Stomach (tissue), 9 donors: Measurements from ENCODE around the gene LCE7A. TPM values are rescaled to one million over a fixed set of nuclear protein-coding genes. Genes with fewer than 3 reads are reported as not detected.

Source experiments
- DNase-seq, 2 donors: peaks; one replicate each; pipeline versions ENCODE4 v3.0.0 to v3.0.0-alpha.2; 2013 to 2019
- H3K27ac ChIP-seq, 5 donors: fragments of 200-600 bp in 4 of 5; sonication (generic) in 4 of 5; one replicate each; pipeline ENCODE4 v1.5.1; 2013 to 2019; ENCODE audit warnings: mild to moderate bottlenecking in 1 of 5, moderate library complexity in 1 of 5
- H3K27me3 ChIP-seq, 3 donors: fragments of 200-600 bp; sonication (generic); one replicate each; pipeline ENCODE4 v1.5.1; 2017 to 2019; ENCODE audit warnings: mixed run types in 1 of 3
- H3K36me3 ChIP-seq, 4 donors: fragments of 200-600 bp; sonication (generic); 1 replicate in 3 of 4; 2 replicates in 1 of 4; pipeline ENCODE4 v1.5.1; 2016 to 2019
- H3K4me1 ChIP-seq, 4 donors: fragments of 200-600 bp; sonication (generic); one replicate each; pipeline ENCODE4 v1.5.1; 2016 to 2019
- H3K4me3 ChIP-seq, 4 donors: fragments of 200-600 bp; sonication (generic) in 3 of 4; one replicate each; pipeline ENCODE4 v1.5.1; 2016 to 2019; ENCODE audit warnings: mild to moderate bottlenecking in 1 of 4
- H3K9me3 ChIP-seq, 4 donors: fragments of 200-600 bp; sonication (generic); one replicate each; pipeline ENCODE4 v1.5.1; 2016 to 2019
- EP300 ChIP-seq: sonication (generic); formaldehyde crosslinking; IDR thresholded peaks from one replicate; pipeline ENCODE4 v1.6.1; 2017; ENCODE audit warnings: antibody characterized with exemption
- POLR2A ChIP-seq, 4 donors: fragments of 450-650 bp; IDR thresholded peaks; one replicate each; pipeline ENCODE4 v1.6.1; 2016; ENCODE audit warnings: antibody characterized with exemption in 4 of 4, control low read depth in 2 of 4, mild to moderate bottlenecking in 1 of 4, moderate library complexity in 1 of 4
- POLR2AphosphoS5 ChIP-seq, 3 donors: sonication (generic); formaldehyde crosslinking; IDR thresholded peaks; one replicate each; pipeline ENCODE4 v1.6.1; 2016; ENCODE audit warnings: antibody characterized with exemption in 3 of 3
- WGBS, 5 donors: extraction: QIAGEN DNeasy Blood & Tissue Kit in 3 of 5; methylation state at CpG; one replicate each; pipeline versions ENCODE4 v1.1.5 to v1.1.7; 2013 to 2018; 5-methylcytosine and 5-hydroxymethylcytosine counted together
- intact Hi-C: fragments of 100-400 bp; cut with DNase I; formaldehyde crosslinking; loops from one replicate; pipeline ENCODE4 v1.15.1; 2023; ENCODE audit warnings: low total_unique reads
- polyA plus RNA-seq, 3 donors: library from polyadenylated mRNA; stranded (reverse); fragments of 200-250 nt; gene quantifications; one replicate each; pipeline ENCODE4 v1.2.3, GENCODE V29; 2013
- total RNA-seq, 5 donors: library from RNA; depleted of rRNA; stranded (reverse); fragments of >200 nt; gene quantifications; one replicate each; pipeline versions ENCODE4 v1.1.0 to v1.2.3, GENCODE V29; 2014 to 2016
- TF ChIP-seq, protein P1 (sequence below), 7 experiments: fragments of 450-650 bp in 4 of 7; fragments of 200-600 bp in 3 of 7; sonication (generic) in 3 of 7; IDR thresholded peaks; one replicate each; pipeline ENCODE4 v1.5.1; 2016 to 2019; ENCODE audit warnings: antibody characterized with exemption in 7 of 7, control low read depth in 2 of 7, mild to moderate bottlenecking in 1 of 7
- donor health status: healthy with polysubstance abuse.
- donor health status: Bipolar disorder and iron deficiency.
- donor health status: healthy.

The LCE7A gene
- total and polyA plus RNA-seq, 8 donors = not detected

- no peak for TF ChIP-seq EP300
- TF ChIP-seq POLR2AphosphoS5 (IDR thresholded peaks at IDR 0.05) = no peak
- TF ChIP-seq, protein P1, sequence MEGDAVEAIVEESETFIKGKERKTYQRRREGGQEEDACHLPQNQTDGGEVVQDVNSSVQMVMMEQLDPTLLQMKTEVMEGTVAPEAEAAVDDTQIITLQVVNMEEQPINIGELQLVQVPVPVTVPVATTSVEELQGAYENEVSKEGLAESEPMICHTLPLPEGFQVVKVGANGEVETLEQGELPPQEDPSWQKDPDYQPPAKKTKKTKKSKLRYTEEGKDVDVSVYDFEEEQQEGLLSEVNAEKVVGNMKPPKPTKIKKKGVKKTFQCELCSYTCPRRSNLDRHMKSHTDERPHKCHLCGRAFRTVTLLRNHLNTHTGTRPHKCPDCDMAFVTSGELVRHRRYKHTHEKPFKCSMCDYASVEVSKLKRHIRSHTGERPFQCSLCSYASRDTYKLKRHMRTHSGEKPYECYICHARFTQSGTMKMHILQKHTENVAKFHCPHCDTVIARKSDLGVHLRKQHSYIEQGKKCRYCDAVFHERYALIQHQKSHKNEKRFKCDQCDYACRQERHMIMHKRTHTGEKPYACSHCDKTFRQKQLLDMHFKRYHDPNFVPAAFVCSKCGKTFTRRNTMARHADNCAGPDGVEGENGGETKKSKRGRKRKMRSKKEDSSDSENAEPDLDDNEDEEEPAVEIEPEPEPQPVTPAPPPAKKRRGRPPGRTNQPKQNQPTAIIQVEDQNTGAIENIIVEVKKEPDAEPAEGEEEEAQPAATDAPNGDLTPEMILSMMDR (IDR thresholded peaks at IDR 0.05) = no peak
- TF ChIP-seq POLR2A (IDR thresholded peaks at IDR 0.05) = no peak
- Histone ChIP-seq H3K9me3 (no peaks in the 10 kb centered on the region), H3K36me3 (no peaks in the 10 kb centered on the region), H3K4me3 (no peak within 1 kb of the TSS), H3K4me1 (no peaks in the 10 kb centered on the region), H3K27ac (no peak within 1 kb of the TSS), H3K27me3 (no peaks in the 10 kb centered on the region)
- DNase-seq = no peak
- 80 to 100% (median 91%) methylated on average over 3 of the region's 3 CpGs for WGBS, 5 donors
- intact Hi-C loops = no loop called here
Observed at GRCh38 chr1:152842556-152842955, 17.2 kb upstream of the LCE7A start, which contains the start of gene LCE6A. Gene LCE6A, plus strand, starts transcription at chr1:152842856. Its CDS starts 665 bp downstream, at chr1:152843521.

- TF ChIP-seq EP300 (no peak), POLR2AphosphoS5 (IDR thresholded peaks at IDR 0.05) (no peak), POLR2A (IDR thresholded peaks at IDR 0.05) (no peak)
- TF ChIP-seq, protein P1 (IDR thresholded peaks at IDR 0.05) = no peak
- Histone ChIP-seq H3K27ac (no peak overlapping the region), H3K27me3 (peaks cover 0 to 4% (median 0%) of the 10 kb centered on the region in 3 donors), H3K36me3 (no peaks in the 10 kb centered on the region), H3K9me3 (no peaks in the 10 kb centered on the region), H3K4me3 (no peak overlapping the region), H3K4me1 (no peaks in the 10 kb centered on the region)
- intact Hi-C loops = no loop called here
- WGBS, 5 donors = 45 to 55% (median 52%) methylated on average over 2 of the region's 2 CpGs
- DNase-seq = no peak
Observed at GRCh38 chr1:152855661-152856060, 4.1 kb upstream of the LCE7A start.

- no peaks in the 10 kb centered on the region for H3K36me3 ChIP-seq
- no peaks in the 10 kb centered on the region for H3K9me3 ChIP-seq
- H3K4me3 ChIP-seq = no peak overlapping the region
- peaks cover 0 to 4% (median 0%) of the 10 kb centered on the region in 3 donors for H3K27me3 ChIP-seq
- intact Hi-C loops = no loop called here
- TF ChIP-seq EP300 (no peak), POLR2AphosphoS5 (IDR thresholded peaks at IDR 0.05) (no peak), POLR2A (IDR thresholded peaks at IDR 0.05) (no peak)
- TF ChIP-seq, protein P1 (IDR thresholded peaks at IDR 0.05) = no peak
- 58 to 76% (median 68%) methylated on average over 1 of the region's 1 CpG for WGBS, 5 donors
- H3K27ac ChIP-seq = no peak overlapping the region
- no peak for DNase-seq
- H3K4me1 ChIP-seq = peaks cover 0 to 4% (median 0%) of the 10 kb centered on the region in 4 donors
Observed at GRCh38 chr1:152858062-152858461, 1.7 kb upstream of the LCE7A start.

DNA sequence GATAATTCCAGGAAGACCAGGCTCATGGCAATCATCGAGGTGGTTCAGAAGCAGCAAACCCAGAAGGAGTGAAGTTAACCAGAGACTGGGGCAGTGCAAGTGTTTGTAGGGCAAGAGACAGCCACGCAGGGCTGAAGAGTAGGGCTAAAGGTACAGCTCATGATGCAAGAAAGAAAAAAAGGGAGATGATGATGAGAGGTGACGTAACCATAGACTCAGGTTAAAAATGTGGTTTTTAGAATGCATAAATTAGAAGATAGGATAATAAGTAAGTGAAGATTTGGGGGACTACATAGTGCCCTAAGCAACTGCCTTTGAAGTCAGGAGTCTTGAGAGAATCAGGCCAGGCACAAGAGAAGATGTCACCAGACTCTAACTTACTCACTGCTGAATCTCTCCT, 333 bp downstream of the LCE7A start:
- DNase-seq = no peak
- H3K36me3 ChIP-seq = no peaks in the 10 kb centered on the region
- no peaks in the 10 kb centered on the region for H3K9me3 ChIP-seq
- TF ChIP-seq POLR2AphosphoS5 (IDR thresholded peaks at IDR 0.05) (no peak), EP300 (no peak), POLR2A (IDR thresholded peaks at IDR 0.05) (no peak)
- TF ChIP-seq, protein P1 (IDR thresholded peaks at IDR 0.05) = no peak
- H3K4me3 ChIP-seq = no peak overlapping the region
- peaks cover 0 to 4% (median 0%) of the 10 kb centered on the region in 4 donors for H3K4me1 ChIP-seq
- no peak overlapping the region for H3K27ac ChIP-seq
- WGBS, 5 donors = 67 to 80% (median 76%) methylated on average over 3 of the region's 3 CpGs
- intact Hi-C loops = no loop called here
- peaks cover 0 to 4% (median 0%) of the 10 kb centered on the region in 3 donors for H3K27me3 ChIP-seq
